Endothelial cell (in vitro differentiated cells): ENCODE results near the gene HOXA3. TPM values are rescaled to one million over a fixed set of nuclear protein-coding genes. Genes with fewer than 3 reads are reported as not detected.

Source experiments
- DNase-seq: peaks from one replicate; pipeline ENCODE4 v3.0.0; 2021; ENCODE audit warnings: low spot score
- H3K27ac Mint-ChIP-seq: one replicate; pipeline ENCODE4 v1.8.0; 2021; ENCODE audit warnings: mixed read lengths, inconsistent platforms; ENCODE audit not compliant: unreplicated experiment
- H3K27me3 Mint-ChIP-seq: one replicate; pipeline ENCODE4 v1.8.0; 2021; ENCODE audit warnings: mild to moderate bottlenecking, moderate library complexity, mixed read lengths, inconsistent platforms; ENCODE audit not compliant: unreplicated experiment
- H3K36me3 Mint-ChIP-seq: one replicate; pipeline ENCODE4 v1.8.0; 2021; ENCODE audit warnings: mild to moderate bottlenecking, low read depth, mixed read lengths, inconsistent platforms; ENCODE audit not compliant: unreplicated experiment
- H3K4me1 Mint-ChIP-seq: one replicate; pipeline ENCODE4 v1.8.0; 2021; ENCODE audit warnings: mild to moderate bottlenecking, mixed read lengths, inconsistent platforms; ENCODE audit not compliant: unreplicated experiment
- H3K4me3 Mint-ChIP-seq: one replicate; pipeline ENCODE4 v1.8.0; 2021; ENCODE audit warnings: mild to moderate bottlenecking, mixed read lengths, inconsistent platforms; ENCODE audit not compliant: unreplicated experiment
- H3K9me3 Mint-ChIP-seq: one replicate; pipeline ENCODE4 v1.8.0; 2021; ENCODE audit warnings: mixed read lengths, inconsistent platforms; ENCODE audit not compliant: unreplicated experiment
- CTCF ChIP-seq: fragments of 200-600 bp; sonication (generic); IDR thresholded peaks from one replicate; pipeline ENCODE4 v1.5.0; 2021; ENCODE audit warnings: antibody characterized with exemption; ENCODE audit not compliant: unreplicated experiment
- microRNA-seq: library from miRNA; unstranded; fragments of <30 nt; microRNA quantifications from one replicate; pipeline ENCODE4, GENCODE V29; 2020; ENCODE audit not compliant: unreplicated experiment
- total RNA-seq: library from RNA; stranded (reverse); fragmentation: NEBNext Ultra II Directional; extraction: Animal tissue kit (Norgen Biotek cat#: 25700); gene quantifications from one replicate; pipeline ENCODE4 v1.2.1, GENCODE V29; 2021; ENCODE audit not compliant: unreplicated experiment

The HOXA3 gene
- total RNA-seq, 1 donor from 2014 or later: 0.13 TPM

GRCh38 chr7:27062946-27063345 is 89.4 kb downstream of the HOXA3 start:
- DNase-seq: no peak
- H3K9me3 Mint-ChIP-seq: no peaks in the 10 kb centered on the region
- no peaks in the 10 kb centered on the region for H3K27me3 Mint-ChIP-seq
- H3K36me3 Mint-ChIP-seq: no peaks in the 10 kb centered on the region
- H3K4me1 Mint-ChIP-seq: no peaks in the 10 kb centered on the region
- H3K4me3 Mint-ChIP-seq: no peak overlapping the region
- no peak for TF ChIP-seq CTCF
- no peak overlapping the region for H3K27ac Mint-ChIP-seq

Small RNA genes within 50 kb of the gene (microRNA-seq; reads per million reads assigned to microRNA genes)
- 272 reads per million, percentile 87 among the genes with 10 or more reads in this experiment for gene MIR196B

Other genes with a start within 250 kb of the HOXA3 start
- gene HOXA1, start 56.6 kb downstream of the HOXA3 start, total RNA-seq: 3.5 TPM
- gene HOXA2, start 49.9 kb downstream of the HOXA3 start, total RNA-seq: 1.1 TPM
- 0.31 TPM for gene HOXA4, start 21.8 kb downstream of the HOXA3 start, total RNA-seq
- 0.59 TPM for gene HOXA5, start 8.9 kb downstream of the HOXA3 start, total RNA-seq
- gene HOXA6, start 4.8 kb downstream of the HOXA3 start, total RNA-seq: not detected
- not detected for gene HOXA7, start 4.1 kb upstream of the HOXA3 start, total RNA-seq
- gene HOXA9, start 13.0 kb upstream of the HOXA3 start, total RNA-seq: 0.80 TPM
- not detected for gene HOXA10, start 21.7 kb upstream of the HOXA3 start, total RNA-seq
- not detected for gene HOXA11, start 32.6 kb upstream of the HOXA3 start, total RNA-seq
- not detected for gene HOXA13, start 47.5 kb upstream of the HOXA3 start, total RNA-seq
- gene EVX1, start 90.2 kb upstream of the HOXA3 start, total RNA-seq: 0.51 TPM